C4-2B (cell line): ENCODE data around the gene TMEM116.

Experiments used
- ZFX ChIP-seq: fragments of 450-650 bp; IDR thresholded peaks from 2 replicates; pipeline ENCODE4 v1.6.1; 2017
- TF ChIP-seq, protein P1 (sequence below): fragments of 450-650 bp; conservative IDR thresholded peaks from 2 replicates; pipeline ENCODE4 v1.5.1; 2017; ENCODE audit warnings: mild to moderate bottlenecking

DNA sequence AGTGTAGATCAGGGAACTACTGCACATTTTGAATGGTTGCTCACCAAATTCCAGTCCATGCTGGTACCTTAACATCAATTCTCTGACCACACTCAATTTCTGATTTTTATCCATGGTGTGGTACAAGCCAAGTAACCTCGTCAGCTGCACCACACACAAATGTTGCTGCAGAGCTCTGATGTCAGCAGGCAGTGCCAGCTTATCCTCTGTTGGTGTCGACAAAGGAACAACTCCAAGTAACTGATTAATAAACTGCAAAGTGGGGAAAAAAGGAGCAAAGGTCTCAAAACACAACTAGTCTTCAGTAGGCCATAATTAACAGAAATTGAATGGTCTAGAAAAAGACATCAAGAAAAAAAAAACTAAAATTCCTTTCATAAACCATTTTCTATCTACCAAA, 48.2 kb upstream of the TMEM116 start:
- TF ChIP-seq, protein P1, sequence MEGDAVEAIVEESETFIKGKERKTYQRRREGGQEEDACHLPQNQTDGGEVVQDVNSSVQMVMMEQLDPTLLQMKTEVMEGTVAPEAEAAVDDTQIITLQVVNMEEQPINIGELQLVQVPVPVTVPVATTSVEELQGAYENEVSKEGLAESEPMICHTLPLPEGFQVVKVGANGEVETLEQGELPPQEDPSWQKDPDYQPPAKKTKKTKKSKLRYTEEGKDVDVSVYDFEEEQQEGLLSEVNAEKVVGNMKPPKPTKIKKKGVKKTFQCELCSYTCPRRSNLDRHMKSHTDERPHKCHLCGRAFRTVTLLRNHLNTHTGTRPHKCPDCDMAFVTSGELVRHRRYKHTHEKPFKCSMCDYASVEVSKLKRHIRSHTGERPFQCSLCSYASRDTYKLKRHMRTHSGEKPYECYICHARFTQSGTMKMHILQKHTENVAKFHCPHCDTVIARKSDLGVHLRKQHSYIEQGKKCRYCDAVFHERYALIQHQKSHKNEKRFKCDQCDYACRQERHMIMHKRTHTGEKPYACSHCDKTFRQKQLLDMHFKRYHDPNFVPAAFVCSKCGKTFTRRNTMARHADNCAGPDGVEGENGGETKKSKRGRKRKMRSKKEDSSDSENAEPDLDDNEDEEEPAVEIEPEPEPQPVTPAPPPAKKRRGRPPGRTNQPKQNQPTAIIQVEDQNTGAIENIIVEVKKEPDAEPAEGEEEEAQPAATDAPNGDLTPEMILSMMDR = no peak
- TF ChIP-seq ZFX = no peak
